Lower lobe of right lung (tissue), 2 donors: ENCODE measurements around the gene TTC23. TPM values are rescaled to one million over a fixed set of nuclear protein-coding genes. Genes with fewer than 3 reads are reported as not detected.

Experiments used
- ATAC-seq, 2 donors: fragments of 200-7000 bp; cut with Tn5 transposase; one replicate each; pipeline ENCODE4 v1.9.1; 2020 to 2022; ENCODE audit warnings: mild to moderate bottlenecking in 2 of 2, moderate library complexity in 2 of 2
- DNase-seq: peaks from one replicate; pipeline ENCODE4 v3.0.0-alpha.2; 2020
- H3K27ac ChIP-seq: fragments of 200-600 bp; one replicate; pipeline ENCODE4 v1.8.0; 2022
- H3K27me3 ChIP-seq: fragments of 200-600 bp; one replicate; pipeline ENCODE4 v1.8.0; 2022; ENCODE audit warnings: low read depth
- H3K36me3 ChIP-seq: fragments of 200-600 bp; one replicate; pipeline ENCODE4 v1.8.0; 2022; ENCODE audit warnings: mild to moderate bottlenecking
- H3K4me1 ChIP-seq: fragments of 200-600 bp; one replicate; pipeline ENCODE4 v1.8.0; 2022
- H3K4me3 ChIP-seq: fragments of 200-600 bp; one replicate; pipeline ENCODE4 v1.8.0; 2022; ENCODE audit warnings: mild to moderate bottlenecking
- H3K9me3 ChIP-seq: fragments of 200-600 bp; one replicate; pipeline ENCODE4 v1.8.0; 2022
- intact Hi-C: fragments of 100-400 bp; cut with DNase I; formaldehyde crosslinking; loops from one replicate; pipeline ENCODE4 v1.11.0; 2022
- total RNA-seq: library from RNA; stranded (reverse); fragmentation: NEBNext Ultra II Directional; extraction: Animal tissue kit (Norgen Biotek cat#: 25700); gene quantifications from one replicate; pipeline ENCODE4 v1.2.1, GENCODE V29; 2021
- TF ChIP-seq, protein P1 (sequence below): fragments of 200-600 bp; IDR thresholded peaks from one replicate; pipeline ENCODE4 v1.8.0; 2022; ENCODE audit warnings: antibody characterized with exemption, mild to moderate bottlenecking
- donor health status: DM: no; HTN: yes; CAD: no; lungs with severe emphysema.

TTC23 gene
- total RNA-seq, 1 donor from 2014 or later, result 16.4 TPM

DNA sequence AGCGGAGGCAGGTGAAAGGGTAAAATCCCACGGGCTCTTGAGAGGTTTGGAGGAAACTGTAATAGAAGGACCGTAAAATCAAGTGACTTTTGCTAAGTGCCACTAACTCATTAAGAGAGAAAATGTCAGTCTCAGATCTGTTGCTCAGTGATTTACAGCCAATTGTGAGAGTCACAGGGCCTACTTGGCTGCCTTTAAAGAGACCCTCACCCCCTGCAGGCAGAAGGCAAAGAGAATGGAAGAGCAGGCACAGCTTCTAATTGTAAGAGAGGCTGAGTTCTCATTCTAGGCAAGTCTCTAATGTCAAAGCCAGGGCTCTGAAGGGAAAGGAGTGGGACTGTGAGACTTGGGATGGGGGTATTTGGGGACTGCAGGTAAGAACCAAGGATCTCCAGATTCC lies 153.8 kb downstream of the TTC23 start:
- no peak for ATAC-seq
- TF ChIP-seq, protein P1, sequence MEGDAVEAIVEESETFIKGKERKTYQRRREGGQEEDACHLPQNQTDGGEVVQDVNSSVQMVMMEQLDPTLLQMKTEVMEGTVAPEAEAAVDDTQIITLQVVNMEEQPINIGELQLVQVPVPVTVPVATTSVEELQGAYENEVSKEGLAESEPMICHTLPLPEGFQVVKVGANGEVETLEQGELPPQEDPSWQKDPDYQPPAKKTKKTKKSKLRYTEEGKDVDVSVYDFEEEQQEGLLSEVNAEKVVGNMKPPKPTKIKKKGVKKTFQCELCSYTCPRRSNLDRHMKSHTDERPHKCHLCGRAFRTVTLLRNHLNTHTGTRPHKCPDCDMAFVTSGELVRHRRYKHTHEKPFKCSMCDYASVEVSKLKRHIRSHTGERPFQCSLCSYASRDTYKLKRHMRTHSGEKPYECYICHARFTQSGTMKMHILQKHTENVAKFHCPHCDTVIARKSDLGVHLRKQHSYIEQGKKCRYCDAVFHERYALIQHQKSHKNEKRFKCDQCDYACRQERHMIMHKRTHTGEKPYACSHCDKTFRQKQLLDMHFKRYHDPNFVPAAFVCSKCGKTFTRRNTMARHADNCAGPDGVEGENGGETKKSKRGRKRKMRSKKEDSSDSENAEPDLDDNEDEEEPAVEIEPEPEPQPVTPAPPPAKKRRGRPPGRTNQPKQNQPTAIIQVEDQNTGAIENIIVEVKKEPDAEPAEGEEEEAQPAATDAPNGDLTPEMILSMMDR, result no peak
- intact Hi-C loops, result no loop called here

DNA sequence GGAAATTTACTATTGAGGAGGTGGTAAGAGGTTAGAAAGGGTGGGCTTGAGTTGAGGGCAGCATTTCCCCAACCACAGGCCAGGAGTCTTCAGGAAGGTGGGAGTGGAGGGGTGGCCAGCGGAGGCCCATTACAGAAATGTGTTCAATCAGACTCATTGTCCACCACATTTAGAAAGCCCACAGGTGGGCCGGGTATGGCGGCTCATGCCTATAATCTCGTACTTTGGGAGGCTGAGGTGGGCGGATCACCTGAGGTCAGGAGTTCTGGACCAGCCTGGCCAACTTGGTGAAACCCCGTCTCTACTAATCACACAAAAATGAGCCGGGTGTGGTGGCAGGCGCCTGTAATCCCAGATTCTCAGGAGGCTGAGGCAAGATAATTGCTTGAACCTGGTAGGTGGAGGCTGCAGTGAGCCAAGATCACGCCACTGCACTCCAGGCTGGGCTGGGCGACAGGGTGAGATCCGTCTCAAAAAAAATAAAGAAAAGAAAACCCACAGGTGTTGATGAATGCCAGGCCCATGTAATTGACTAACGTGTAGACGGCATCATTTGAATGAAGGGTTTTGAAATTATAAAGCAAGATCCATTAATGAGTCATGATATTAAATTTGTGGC lies 156.7 kb downstream of the TTC23 start:
- intact Hi-C loops, result no loop called here
- DNase-seq, result no peak
- no peaks in the 10 kb centered on the region for H3K9me3 ChIP-seq
- no peaks in the 10 kb centered on the region for H3K27me3 ChIP-seq
- ATAC-seq, result no peak
- TF ChIP-seq, protein P1, result no peak
- H3K27ac ChIP-seq, result no peak overlapping the region
- H3K4me3 ChIP-seq, result no peak overlapping the region
- H3K4me1 ChIP-seq, result no peaks in the 10 kb centered on the region
- H3K36me3 ChIP-seq, result no peaks in the 10 kb centered on the region

More for the DNA sequence above, 153.8 kb downstream of the TTC23 start:
- Histone ChIP-seq H3K9me3 (no peaks in the 10 kb centered on the region), H3K36me3 (no peaks in the 10 kb centered on the region), H3K4me1 (peaks cover 5% of the 10 kb centered on the region), H3K4me3 (no peak overlapping the region), H3K27ac (no peak overlapping the region), H3K27me3 (peaks cover 18% of the 10 kb centered on the region)
- no peak for DNase-seq

DNA sequence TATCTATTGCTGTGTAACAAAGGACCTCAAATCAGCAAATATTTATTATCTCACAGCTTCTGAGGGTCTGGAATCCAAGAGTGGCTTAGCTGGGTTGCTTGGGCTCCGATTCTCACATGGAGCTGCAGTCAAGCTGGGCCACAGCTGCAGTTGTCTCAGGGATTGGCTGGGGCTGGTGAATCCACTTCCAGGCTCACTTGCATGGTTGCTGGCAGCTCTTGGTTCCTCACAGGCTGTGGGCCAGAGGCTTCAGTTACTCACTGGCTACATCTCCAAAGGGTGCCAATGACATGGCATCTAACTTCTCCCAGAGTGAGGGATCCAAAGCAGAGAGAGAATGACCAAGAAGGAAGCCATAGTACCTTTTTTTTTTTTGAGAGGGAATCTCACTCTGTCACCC lies 158.4 kb downstream of the TTC23 start:
- H3K27ac ChIP-seq, result no peak overlapping the region
- no peak overlapping the region for H3K4me3 ChIP-seq
- intact Hi-C loops, result no loop called here
- no peak for DNase-seq
- TF ChIP-seq, protein P1, result no peak
- H3K27me3 ChIP-seq, result no peaks in the 10 kb centered on the region
- H3K36me3 ChIP-seq, result no peaks in the 10 kb centered on the region
- H3K4me1 ChIP-seq, result no peaks in the 10 kb centered on the region
- ATAC-seq, result no peak
- no peaks in the 10 kb centered on the region for H3K9me3 ChIP-seq

DNA sequence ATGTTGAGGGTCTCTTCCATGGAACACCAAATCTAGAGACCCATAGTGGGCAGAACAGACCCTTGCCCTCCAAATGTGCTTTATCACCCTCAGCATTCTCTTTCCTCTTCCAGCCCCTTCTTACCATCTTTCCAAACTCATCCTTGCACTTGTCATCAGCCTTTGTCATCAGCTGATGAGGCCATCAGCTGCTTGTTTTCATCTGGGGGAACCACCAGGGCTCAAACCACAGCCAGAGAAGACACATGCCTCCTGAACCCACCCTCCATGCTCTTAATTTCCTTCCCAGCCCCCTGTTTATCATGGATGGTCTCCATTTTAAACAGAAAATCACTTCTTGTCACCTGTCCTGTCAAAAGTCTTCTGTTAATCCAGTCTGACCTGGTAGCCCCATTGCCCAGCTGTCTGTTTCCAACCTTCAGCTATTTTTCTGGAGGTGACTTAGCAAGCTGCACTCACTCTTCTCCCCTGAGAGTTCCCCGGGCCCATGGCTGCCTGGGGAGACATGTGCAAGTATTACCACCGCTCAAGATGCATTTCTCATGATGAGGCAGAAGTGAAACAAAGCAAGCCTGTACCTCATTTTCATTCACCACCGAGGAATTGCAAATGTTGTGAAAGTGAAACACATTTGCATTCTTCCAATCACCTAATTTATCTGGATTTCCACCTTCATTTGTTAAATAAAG lies 159.2 kb downstream of the TTC23 start:
- Histone ChIP-seq H3K4me1 (no peaks in the 10 kb centered on the region), H3K36me3 (no peaks in the 10 kb centered on the region), H3K27me3 (no peaks in the 10 kb centered on the region), H3K4me3 (no peak overlapping the region), H3K27ac (no peak overlapping the region), H3K9me3 (no peaks in the 10 kb centered on the region)
- TF ChIP-seq, protein P1, result no peak
- peak in 1 of 2 donors; percentile 42 for ATAC-seq
- intact Hi-C loops, result no loop called here
- DNase-seq, result no peak

DNA sequence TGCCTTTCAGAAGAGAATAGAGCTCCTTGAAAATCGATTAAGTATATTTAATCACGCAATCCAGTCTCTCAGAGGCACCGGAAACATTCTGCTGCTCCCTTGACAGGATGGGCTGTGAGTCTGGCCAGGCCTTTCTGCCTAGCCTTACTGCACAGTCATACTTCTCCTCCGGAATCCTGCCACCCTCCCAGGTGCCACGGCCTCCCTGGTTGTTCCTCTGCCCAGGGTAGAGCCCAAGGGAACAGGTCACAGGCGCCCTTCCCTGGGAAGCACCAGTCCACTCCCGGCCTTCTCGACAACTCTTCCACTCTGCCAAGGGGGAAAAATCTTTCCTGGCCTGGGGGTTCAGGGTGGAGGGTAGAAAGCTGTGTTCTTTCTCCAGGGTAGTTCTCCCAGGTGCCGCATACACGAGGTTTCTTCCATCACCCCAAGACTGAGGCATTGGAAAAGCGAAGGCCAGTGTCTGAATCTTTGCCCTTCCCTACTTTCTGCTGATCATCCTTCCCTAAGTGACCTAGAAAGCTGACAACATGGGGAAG lies 161.9 kb downstream of the TTC23 start:
- intact Hi-C loops, result no loop called here
- no peaks in the 10 kb centered on the region for H3K9me3 ChIP-seq
- H3K27me3 ChIP-seq, result no peaks in the 10 kb centered on the region
- DNase-seq (no peak), ATAC-seq (no peak)
- no peaks in the 10 kb centered on the region for H3K4me1 ChIP-seq
- TF ChIP-seq, protein P1, result no peak
- H3K4me3 ChIP-seq, result no peak overlapping the region
- H3K36me3 ChIP-seq, result no peaks in the 10 kb centered on the region
- H3K27ac ChIP-seq, result no peak overlapping the region
